HepG2 (cell line): ENCODE results near the gene SNPH. TPM values are rescaled to one million over a fixed set of nuclear protein-coding genes. Genes with fewer than 3 reads are reported as not detected.

Experiments used
- ATAC-seq: fragments of 200-7000 bp; cut with Tn5 transposase; 3 replicates; pipeline ENCODE4 v1.9.1; 2020; ENCODE audit warnings: mild to moderate bottlenecking, moderate library complexity
- BruUV-seq: library from RNA; stranded (reverse); fragments of 400-500 nt; replicated peaks from 2 replicates; lab custom pipeline; 2021; lab: Mats Ljungman, UMichigan
- CTCF ChIA-PET: fragments of 300-600 bp; formaldehyde crosslinking; extraction: SDS; loops from one replicate; lab custom pipeline; 2021; ENCODE audit warnings: low total read pairs, inconsistent platforms, low intra/inter-chr PET ratio; lab: Yijun Ruan, JAX
- POLR2A ChIA-PET: fragments of 350-600 bp; sonication (Branson Sonifier 250); formaldehyde crosslinking; loops from one replicate; lab custom pipeline; 2020; ENCODE audit warnings: antibody characterized with exemption, inconsistent platforms; lab: Yijun Ruan, JAX
- DNase-seq: peaks from one replicate; pipeline ENCODE4 v3.0.0-alpha.2; 2015; ENCODE audit warnings: low spot score
- FAIRE-seq: peaks from 3 replicates; lab custom pipeline; 2011; peaks lifted over from hg19 to GRCh38; lab: Jason Lieb, UNC
- H2AFZ ChIP-seq: one replicate; pipeline ENCODE4 v1.6.1; 2011; ENCODE audit warnings: low read length, inconsistent platforms
- H3K27ac ChIP-seq: fragments of 300-600 bp; 3 replicates; pipeline ENCODE4 v1.8.0; 2011; ENCODE audit warnings: mixed run types, mild to moderate bottlenecking, mixed read lengths, low read length, inconsistent platforms; ENCODE audit not compliant: insufficient read depth; ENCODE audit errors: extremely low read length
- H3K27me3 ChIP-seq, 2 experiments: fragments of 200-600 bp in 1 of 2; 2 replicates in 1 of 2; 3 replicates in 1 of 2; pipeline versions ENCODE4 v1.6.0 to v1.8.0; 2011; ENCODE audit warnings: low read length in 2 of 2, mild to moderate bottlenecking in 2 of 2, moderate library complexity in 2 of 2, inconsistent platforms in 1 of 2; ENCODE audit not compliant: insufficient read depth in 2 of 2, control insufficient read depth in 1 of 2
- H3K36me3 ChIP-seq, 2 experiments: fragments of 200-600 bp in 1 of 2; replicated peaks in 1 of 2; 2 replicates in 1 of 2; 3 replicates in 1 of 2; pipeline versions ENCODE4 v1.5.1 to v1.8.0; 2011; ENCODE audit warnings: low read length in 2 of 2, inconsistent platforms in 1 of 2; ENCODE audit not compliant: insufficient read depth in 2 of 2, control insufficient read depth in 1 of 2
- H3K4me1 ChIP-seq: 2 replicates; pipeline ENCODE4 v1.5.1; 2012; ENCODE audit warnings: low read length, inconsistent platforms; ENCODE audit not compliant: insufficient read depth
- H3K4me2 ChIP-seq: 2 replicates; pipeline ENCODE4 v1.6.0; 2011; ENCODE audit warnings: low read depth, low read length, inconsistent platforms
- H3K4me3 ChIP-seq, 3 experiments: fragments of 200-600 bp in 1 of 3; sonication (generic), shearing (Covaris generic) in 1 of 3; replicated peaks in 1 of 3; 2 replicates each; pipeline ENCODE4 v1.5.1; 2011 to 2016; ENCODE audit warnings: low read length in 3 of 3, inconsistent platforms in 2 of 3, low read depth in 2 of 3, mild to moderate bottlenecking in 2 of 3, control low read depth in 1 of 3, mixed read lengths in 1 of 3; ENCODE audit not compliant: insufficient read depth in 1 of 3
- H3K79me2 ChIP-seq: one replicate; pipeline ENCODE4 v1.6.1; 2011; ENCODE audit warnings: low read length, inconsistent platforms; ENCODE audit not compliant: insufficient read depth
- H3K9ac ChIP-seq: 2 replicates; pipeline ENCODE4 v1.6.0; 2011; ENCODE audit warnings: mild to moderate bottlenecking, low read depth, low read length, inconsistent platforms; ENCODE audit not compliant: insufficient read depth
- H3K9me3 ChIP-seq: 2 replicates; pipeline ENCODE4 v1.5.1; 2012; ENCODE audit warnings: mild to moderate bottlenecking, low read length
- H4K20me1 ChIP-seq: 2 replicates; pipeline ENCODE4 v1.6.0; 2011; ENCODE audit warnings: inconsistent platforms, mild to moderate bottlenecking, low read length, moderate library complexity; ENCODE audit not compliant: insufficient read depth
- CBX1 ChIP-seq: IDR thresholded peaks from one replicate; pipeline ENCODE4 v1.6.1; 2016; ENCODE audit warnings: antibody characterized with exemption, low read depth
- GABPA ChIP-seq, 2 experiments: IDR thresholded peaks; 2 replicates each; pipeline ENCODE4 v1.6.1; 2011 to 2016; ENCODE audit warnings: low read depth in 2 of 2, low read length in 1 of 2, missing biosample characterization in 1 of 2, missing genetic modification characterization in 1 of 2
- GABPB1 ChIP-seq: IDR thresholded peaks from 2 replicates; pipeline ENCODE4 v1.6.1; 2016; ENCODE audit warnings: mild to moderate bottlenecking, missing genetic modification reagents, moderate library complexity, missing compliant biosample characterization
- HHEX ChIP-seq: IDR thresholded peaks from 2 replicates; pipeline ENCODE4 v1.6.1; 2016; ENCODE audit warnings: control low read depth
- KLF9 ChIP-seq: IDR thresholded peaks from 2 replicates; pipeline ENCODE4 v1.6.1; 2016; ENCODE audit warnings: low read depth
- TEAD3 ChIP-seq: optimal IDR thresholded peaks from 2 replicates; pipeline ENCODE3; 2016; ENCODE audit warnings: borderline replicate concordance
- ZEB1 ChIP-seq: IDR thresholded peaks from 2 replicates; pipeline ENCODE4 v1.6.1; 2012; ENCODE audit warnings: mild to moderate bottlenecking, low read depth, inconsistent platforms; ENCODE audit not compliant: insufficient replicate concordance
- WGBS: methylation state at CpG from one replicate; pipeline ENCODE4 v1.1.6; 2017; ENCODE audit warnings: low lambda C conversion rate; 5-methylcytosine and 5-hydroxymethylcytosine counted together
- in situ Hi-C: cut with HindIII; loops from 2 replicates; pipeline ENCODE4 v1.10.0; 2017; ENCODE audit warnings: low pct_unique_long_range_greater_than_20kb; ENCODE audit not compliant: extremely low pct_ligation_motif_present
- intact Hi-C: fragments of 100-400 bp; cut with micrococcal nuclease; formaldehyde crosslinking; loops from one replicate; pipeline ENCODE4 v1.10.0; 2022; ENCODE audit not compliant: unreplicated experiment
- polyA plus RNA-seq, 8 experiments: library from polyadenylated mRNA; depleted of rRNA in 3 of 8; stranded (reverse) in 7 of 8; unstranded in 1 of 8; fragments of >200 nt; fragmentation: Illumina TruSeq in 4 of 8; extraction: Trizol in 4 of 8; gene quantifications; 2 replicates each; pipeline versions ENCODE4 v1.2.1 to v1.2.3, GENCODE V29; 2011 to 2016; ENCODE audit warnings: low read depth in 4 of 8, missing spikeins in 1 of 8, mixed read lengths in 1 of 8; ENCODE audit not compliant: insufficient read depth in 1 of 8
- total RNA-seq, 5 experiments: library from RNA; depleted of rRNA; stranded (reverse); fragments of >200 nt; fragmentation: Illumina TruSeq; extraction: Trizol; gene quantifications; 2 replicates each; pipeline ENCODE4 v1.2.3, GENCODE V29; 2016; ENCODE audit warnings: low read depth in 1 of 5
- TF ChIP-seq, protein P1 (sequence below): sonication (generic); formaldehyde crosslinking; IDR thresholded peaks from 2 replicates; pipeline ENCODE4 v1.4.0; 2020; ENCODE audit warnings: mild to moderate bottlenecking, low read depth, missing genetic modification reagents
- TF ChIP-seq, protein P2 (sequence below): sonication (generic); formaldehyde crosslinking; IDR thresholded peaks from 2 replicates; pipeline ENCODE4 v1.5.0; 2020; ENCODE audit warnings: mild to moderate bottlenecking, missing genetic modification reagents
- TF ChIP-seq, protein P3 (sequence below): fragments of 450-650 bp; IDR thresholded peaks from 2 replicates; pipeline ENCODE4 v1.6.1; 2016

Gene SNPH
- total and polyA plus RNA-seq, 2 of the 13 experiments (the other 11 are each of a cell fraction or from before 2014, with no cell fraction given): 0.09 TPM; not detected in 1

DNA sequence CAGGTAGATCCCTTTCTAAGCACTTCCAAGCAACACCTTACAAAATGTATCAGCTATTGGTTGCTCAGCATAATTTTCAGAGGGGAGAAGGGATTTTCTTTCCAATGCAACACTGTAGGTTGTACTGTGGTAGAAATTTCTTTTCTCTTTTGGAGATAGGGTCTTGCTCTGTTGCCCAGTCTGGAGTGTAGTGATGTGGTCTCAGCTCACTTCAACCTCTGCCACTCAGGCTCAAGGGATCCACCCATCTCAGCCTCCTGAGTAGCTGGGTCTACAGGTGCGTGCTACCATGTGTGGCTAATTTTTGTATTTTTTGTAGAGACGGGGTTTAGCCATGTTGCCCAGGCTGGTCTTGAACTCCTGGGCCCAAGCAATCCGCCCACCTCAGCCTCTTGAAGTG, 24.0 kb upstream of the SNPH start:
- no peak for TF ChIP-seq GABPA (IDR thresholded peaks at IDR 0.05; ENCODE audit: low read depth, low read length)
- no peak for TF ChIP-seq GABPA (CRISPR knock-in tag; IDR thresholded peaks at IDR 0.05; ENCODE audit: low read depth)
- TF ChIP-seq TEAD3 (CRISPR knock-in tag): no peak
- TF ChIP-seq, protein P1, sequence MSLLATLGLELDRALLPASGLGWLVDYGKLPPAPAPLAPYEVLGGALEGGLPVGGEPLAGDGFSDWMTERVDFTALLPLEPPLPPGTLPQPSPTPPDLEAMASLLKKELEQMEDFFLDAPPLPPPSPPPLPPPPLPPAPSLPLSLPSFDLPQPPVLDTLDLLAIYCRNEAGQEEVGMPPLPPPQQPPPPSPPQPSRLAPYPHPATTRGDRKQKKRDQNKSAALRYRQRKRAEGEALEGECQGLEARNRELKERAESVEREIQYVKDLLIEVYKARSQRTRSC (CRISPR knock-in tag): no peak
- no peak for TF ChIP-seq CBX1
- TF ChIP-seq HHEX: no peak
- TF ChIP-seq GABPB1 (CRISPR knock-in tag): no peak
- TF ChIP-seq ZEB1: no peak
- TF ChIP-seq, protein P2, sequence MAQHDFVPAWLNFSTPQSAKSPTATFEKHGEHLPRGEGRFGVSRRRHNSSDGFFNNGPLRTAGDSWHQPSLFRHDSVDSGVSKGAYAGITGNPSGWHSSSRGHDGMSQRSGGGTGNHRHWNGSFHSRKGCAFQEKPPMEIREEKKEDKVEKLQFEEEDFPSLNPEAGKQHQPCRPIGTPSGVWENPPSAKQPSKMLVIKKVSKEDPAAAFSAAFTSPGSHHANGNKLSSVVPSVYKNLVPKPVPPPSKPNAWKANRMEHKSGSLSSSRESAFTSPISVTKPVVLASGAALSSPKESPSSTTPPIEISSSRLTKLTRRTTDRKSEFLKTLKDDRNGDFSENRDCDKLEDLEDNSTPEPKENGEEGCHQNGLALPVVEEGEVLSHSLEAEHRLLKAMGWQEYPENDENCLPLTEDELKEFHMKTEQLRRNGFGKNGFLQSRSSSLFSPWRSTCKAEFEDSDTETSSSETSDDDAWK: no peak
- TF ChIP-seq, protein P3, sequence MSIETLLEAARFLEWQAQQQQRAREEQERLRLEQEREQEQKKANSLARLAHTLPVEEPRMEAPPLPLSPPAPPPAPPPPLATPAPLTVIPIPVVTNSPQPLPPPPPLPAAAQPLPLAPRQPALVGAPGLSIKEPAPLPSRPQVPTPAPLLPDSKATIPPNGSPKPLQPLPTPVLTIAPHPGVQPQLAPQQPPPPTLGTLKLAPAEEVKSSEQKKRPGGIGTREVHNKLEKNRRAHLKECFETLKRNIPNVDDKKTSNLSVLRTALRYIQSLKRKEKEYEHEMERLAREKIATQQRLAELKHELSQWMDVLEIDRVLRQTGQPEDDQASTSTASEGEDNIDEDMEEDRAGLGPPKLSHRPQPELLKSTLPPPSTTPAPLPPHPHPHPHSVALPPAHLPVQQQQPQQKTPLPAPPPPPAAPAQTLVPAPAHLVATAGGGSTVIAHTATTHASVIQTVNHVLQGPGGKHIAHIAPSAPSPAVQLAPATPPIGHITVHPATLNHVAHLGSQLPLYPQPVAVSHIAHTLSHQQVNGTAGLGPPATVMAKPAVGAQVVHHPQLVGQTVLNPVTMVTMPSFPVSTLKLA: no peak
- no peak for TF ChIP-seq KLF9
- TF ChIP-seq, all 625 proteins: peak for 0
- H3K27me3 ChIP-seq: peaks cover 0 to 4% of the 10 kb centered on the region in 2 experiments; a peak in 1 of 5 replicates
- no peaks in the 10 kb centered on the region for H3K9me3 ChIP-seq
- no peak overlapping the region for H3K27ac ChIP-seq
- ChIA-PET POLR2A (no interaction called here), CTCF (no interaction called here)
- no TSS peak for BruUV-seq
- no peak for FAIRE-seq
- H3K4me1 ChIP-seq: no peaks in the 10 kb centered on the region
- DNase-seq: no peak
- no peaks in the 10 kb centered on the region for H3K79me2 ChIP-seq
- ATAC-seq: no peak
- in situ Hi-C loops: no loop called here
- no peak overlapping the region for H3K4me3 ChIP-seq
- H3K4me2 ChIP-seq: no peak overlapping the region
- H2AFZ ChIP-seq: no peak overlapping the region
- no peak overlapping the region for H3K9ac ChIP-seq
- 0% methylated on average over 3 of the region's 3 CpGs for WGBS
- intact Hi-C loops: no loop called here
- H3K36me3 ChIP-seq: no peaks in the 10 kb centered on the region
- no peaks in the 10 kb centered on the region for H4K20me1 ChIP-seq
